ENCODE results near the gene PINLYP. TPM values are rescaled to one million over a fixed set of nuclear protein-coding genes. Genes with fewer than 3 reads are reported as not detected.

Gene PINLYP
- total and polyA plus RNA-seq, 9 of the 15 experiments (the other 6 are each of a cell fraction or from before 2014, with no cell fraction given) = 1.00 to 6.7 (median 2.2) TPM

DNA sequence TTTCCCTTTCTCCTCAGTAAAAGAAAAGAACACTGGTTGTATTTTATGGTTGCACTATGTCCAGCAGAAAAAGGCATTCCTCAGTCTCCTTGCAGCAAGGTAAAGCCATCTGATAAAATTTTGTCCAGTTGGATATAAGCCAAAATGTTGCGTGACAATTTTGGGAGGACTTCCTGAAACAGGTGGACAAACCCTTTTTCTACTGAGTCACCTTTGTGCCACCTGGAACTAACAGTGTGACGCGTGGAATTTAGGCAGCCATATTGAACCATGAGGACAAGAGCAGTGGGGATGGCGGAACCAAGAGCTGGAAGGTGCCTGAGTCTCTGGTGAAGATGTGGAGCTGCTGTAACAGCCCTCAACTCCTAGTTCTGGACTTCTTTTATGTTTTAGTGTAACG, 55.9 kb downstream of the PINLYP start:
- intact Hi-C loops (cut with micrococcal nuclease) (no loop called here), in situ Hi-C loops (cut with MboI) (no loop called here)
- CTCF ChIA-PET (ENCODE audit: low intra/inter-chr PET ratio) = no interaction called here
- Histone ChIP-seq H2AFZ (ENCODE audit: low read depth, low read length) (no peak overlapping the region), H3K9me3 (replicated peaks; ENCODE audit: control insufficient read depth, insufficient read depth, low read depth, low read length) (no peaks in the 10 kb centered on the region), H3K79me2 (ENCODE audit: control insufficient read depth, insufficient read depth, low read length) (no peaks in the 10 kb centered on the region), H3K4me2 (ENCODE audit: insufficient read depth, low read length) (no peak overlapping the region), H3K9ac (ENCODE audit: insufficient read depth in 1 of 2, low read depth in 2 of 2, low read length in 2 of 2) (no peak overlapping the region), H3K36me3 (ENCODE audit: control insufficient read depth, insufficient read depth, low read length) (no peaks in the 10 kb centered on the region), H3K4me3 (no peak overlapping the region), H3K9me1 (ENCODE audit: control insufficient read depth, insufficient read depth, low read length) (no peaks in the 10 kb centered on the region), H3K27ac (ENCODE audit: extremely low read depth, low read depth, low read length) (no peak overlapping the region), H3K4me1 (replicated peaks in 1 of 2; ENCODE audit: control insufficient read depth in 2 of 2, insufficient read depth in 2 of 2, low read length in 2 of 2) (peaks cover 11 to 28% of the 10 kb centered on the region in 2 experiments; a peak in 4 of 5 replicates), H4K20me1 (replicated peaks; ENCODE audit: control insufficient read depth, insufficient read depth, low read length) (no peaks in the 10 kb centered on the region), H3K27me3 (ENCODE audit: control insufficient read depth in 2 of 2, insufficient read depth in 2 of 2, low read length in 2 of 2) (no peaks in the 10 kb centered on the region)
- 36% methylated on average over 5 of the region's 5 CpGs for WGBS (ENCODE audit: insufficient coverage, low coverage, missing lambda C conversion rate)
- POLR2A ChIA-PET = interaction anchor here (0.6 to 1.1 kb wide), 2 partner anchors 9 to 76 kb away, joined by 3 read pairs; no protein-coding TSS in a partner anchor
- BruUV-seq (replicated peaks) = no TSS peak
- DNase-seq (ENCODE audit: extremely low read depth in 1 of 4, low spot score in 3 of 4) (no peak), FAIRE-seq (no peak), ATAC-seq (no peak)
- TF ChIP-seq, protein P1, sequence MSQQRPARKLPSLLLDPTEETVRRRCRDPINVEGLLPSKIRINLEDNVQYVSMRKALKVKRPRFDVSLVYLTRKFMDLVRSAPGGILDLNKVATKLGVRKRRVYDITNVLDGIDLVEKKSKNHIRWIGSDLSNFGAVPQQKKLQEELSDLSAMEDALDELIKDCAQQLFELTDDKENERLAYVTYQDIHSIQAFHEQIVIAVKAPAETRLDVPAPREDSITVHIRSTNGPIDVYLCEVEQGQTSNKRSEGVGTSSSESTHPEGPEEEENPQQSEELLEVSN (IDR thresholded peaks at IDR 0.05; ENCODE audit: borderline replicate concordance in 1 of 2, extremely low read depth in 1 of 2, insufficient read depth in 1 of 2, insufficient read length in 1 of 2, low read depth in 1 of 2, low read length in 1 of 2, poor library complexity in 1 of 2, severe bottlenecking in 1 of 2) = peak in 1 of 2 experiments; percentile 34
- TF ChIP-seq, protein P2, sequence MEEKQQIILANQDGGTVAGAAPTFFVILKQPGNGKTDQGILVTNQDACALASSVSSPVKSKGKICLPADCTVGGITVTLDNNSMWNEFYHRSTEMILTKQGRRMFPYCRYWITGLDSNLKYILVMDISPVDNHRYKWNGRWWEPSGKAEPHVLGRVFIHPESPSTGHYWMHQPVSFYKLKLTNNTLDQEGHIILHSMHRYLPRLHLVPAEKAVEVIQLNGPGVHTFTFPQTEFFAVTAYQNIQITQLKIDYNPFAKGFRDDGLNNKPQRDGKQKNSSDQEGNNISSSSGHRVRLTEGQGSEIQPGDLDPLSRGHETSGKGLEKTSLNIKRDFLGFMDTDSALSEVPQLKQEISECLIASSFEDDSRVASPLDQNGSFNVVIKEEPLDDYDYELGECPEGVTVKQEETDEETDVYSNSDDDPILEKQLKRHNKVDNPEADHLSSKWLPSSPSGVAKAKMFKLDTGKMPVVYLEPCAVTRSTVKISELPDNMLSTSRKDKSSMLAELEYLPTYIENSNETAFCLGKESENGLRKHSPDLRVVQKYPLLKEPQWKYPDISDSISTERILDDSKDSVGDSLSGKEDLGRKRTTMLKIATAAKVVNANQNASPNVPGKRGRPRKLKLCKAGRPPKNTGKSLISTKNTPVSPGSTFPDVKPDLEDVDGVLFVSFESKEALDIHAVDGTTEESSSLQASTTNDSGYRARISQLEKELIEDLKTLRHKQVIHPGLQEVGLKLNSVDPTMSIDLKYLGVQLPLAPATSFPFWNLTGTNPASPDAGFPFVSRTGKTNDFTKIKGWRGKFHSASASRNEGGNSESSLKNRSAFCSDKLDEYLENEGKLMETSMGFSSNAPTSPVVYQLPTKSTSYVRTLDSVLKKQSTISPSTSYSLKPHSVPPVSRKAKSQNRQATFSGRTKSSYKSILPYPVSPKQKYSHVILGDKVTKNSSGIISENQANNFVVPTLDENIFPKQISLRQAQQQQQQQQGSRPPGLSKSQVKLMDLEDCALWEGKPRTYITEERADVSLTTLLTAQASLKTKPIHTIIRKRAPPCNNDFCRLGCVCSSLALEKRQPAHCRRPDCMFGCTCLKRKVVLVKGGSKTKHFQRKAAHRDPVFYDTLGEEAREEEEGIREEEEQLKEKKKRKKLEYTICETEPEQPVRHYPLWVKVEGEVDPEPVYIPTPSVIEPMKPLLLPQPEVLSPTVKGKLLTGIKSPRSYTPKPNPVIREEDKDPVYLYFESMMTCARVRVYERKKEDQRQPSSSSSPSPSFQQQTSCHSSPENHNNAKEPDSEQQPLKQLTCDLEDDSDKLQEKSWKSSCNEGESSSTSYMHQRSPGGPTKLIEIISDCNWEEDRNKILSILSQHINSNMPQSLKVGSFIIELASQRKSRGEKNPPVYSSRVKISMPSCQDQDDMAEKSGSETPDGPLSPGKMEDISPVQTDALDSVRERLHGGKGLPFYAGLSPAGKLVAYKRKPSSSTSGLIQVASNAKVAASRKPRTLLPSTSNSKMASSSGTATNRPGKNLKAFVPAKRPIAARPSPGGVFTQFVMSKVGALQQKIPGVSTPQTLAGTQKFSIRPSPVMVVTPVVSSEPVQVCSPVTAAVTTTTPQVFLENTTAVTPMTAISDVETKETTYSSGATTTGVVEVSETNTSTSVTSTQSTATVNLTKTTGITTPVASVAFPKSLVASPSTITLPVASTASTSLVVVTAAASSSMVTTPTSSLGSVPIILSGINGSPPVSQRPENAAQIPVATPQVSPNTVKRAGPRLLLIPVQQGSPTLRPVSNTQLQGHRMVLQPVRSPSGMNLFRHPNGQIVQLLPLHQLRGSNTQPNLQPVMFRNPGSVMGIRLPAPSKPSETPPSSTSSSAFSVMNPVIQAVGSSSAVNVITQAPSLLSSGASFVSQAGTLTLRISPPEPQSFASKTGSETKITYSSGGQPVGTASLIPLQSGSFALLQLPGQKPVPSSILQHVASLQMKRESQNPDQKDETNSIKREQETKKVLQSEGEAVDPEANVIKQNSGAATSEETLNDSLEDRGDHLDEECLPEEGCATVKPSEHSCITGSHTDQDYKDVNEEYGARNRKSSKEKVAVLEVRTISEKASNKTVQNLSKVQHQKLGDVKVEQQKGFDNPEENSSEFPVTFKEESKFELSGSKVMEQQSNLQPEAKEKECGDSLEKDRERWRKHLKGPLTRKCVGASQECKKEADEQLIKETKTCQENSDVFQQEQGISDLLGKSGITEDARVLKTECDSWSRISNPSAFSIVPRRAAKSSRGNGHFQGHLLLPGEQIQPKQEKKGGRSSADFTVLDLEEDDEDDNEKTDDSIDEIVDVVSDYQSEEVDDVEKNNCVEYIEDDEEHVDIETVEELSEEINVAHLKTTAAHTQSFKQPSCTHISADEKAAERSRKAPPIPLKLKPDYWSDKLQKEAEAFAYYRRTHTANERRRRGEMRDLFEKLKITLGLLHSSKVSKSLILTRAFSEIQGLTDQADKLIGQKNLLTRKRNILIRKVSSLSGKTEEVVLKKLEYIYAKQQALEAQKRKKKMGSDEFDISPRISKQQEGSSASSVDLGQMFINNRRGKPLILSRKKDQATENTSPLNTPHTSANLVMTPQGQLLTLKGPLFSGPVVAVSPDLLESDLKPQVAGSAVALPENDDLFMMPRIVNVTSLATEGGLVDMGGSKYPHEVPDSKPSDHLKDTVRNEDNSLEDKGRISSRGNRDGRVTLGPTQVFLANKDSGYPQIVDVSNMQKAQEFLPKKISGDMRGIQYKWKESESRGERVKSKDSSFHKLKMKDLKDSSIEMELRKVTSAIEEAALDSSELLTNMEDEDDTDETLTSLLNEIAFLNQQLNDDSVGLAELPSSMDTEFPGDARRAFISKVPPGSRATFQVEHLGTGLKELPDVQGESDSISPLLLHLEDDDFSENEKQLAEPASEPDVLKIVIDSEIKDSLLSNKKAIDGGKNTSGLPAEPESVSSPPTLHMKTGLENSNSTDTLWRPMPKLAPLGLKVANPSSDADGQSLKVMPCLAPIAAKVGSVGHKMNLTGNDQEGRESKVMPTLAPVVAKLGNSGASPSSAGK (IDR thresholded peaks at IDR 0.05) = peak; percentile 47
- TF ChIP-seq HNRNPLL (IDR thresholded peaks at IDR 0.05; ENCODE audit: low read depth, low read length, poor library complexity, severe bottlenecking) (no peak), NFIC (IDR thresholded peaks at IDR 0.05) (peak; percentile 70), BCOR (IDR thresholded peaks at IDR 0.05) (peak; percentile 28; the same call in 1 of the 2 replicates), L3MBTL2 (IDR thresholded peaks at IDR 0.05) (peak; percentile 66), CBX3 (IDR thresholded peaks at IDR 0.05; ENCODE audit: borderline replicate concordance in 1 of 2, low read length in 2 of 2) (no peak), TARDBP (IDR thresholded peaks at IDR 0.05) (no peak), YY1 (IDR thresholded peaks at IDR 0.05; ENCODE audit: borderline replicate concordance in 1 of 3, control insufficient read depth in 1 of 3, extremely low read depth in 1 of 3, insufficient read depth in 3 of 3, insufficient read length in 1 of 3, insufficient replicate concordance in 2 of 3, low read depth in 1 of 3, low read length in 2 of 3) (peak in 1 of 3 experiments; percentile 69)

Measured in K562 (cell line).